Measurements from ENCODE around the gene C2CD5.
"Not testable (repeated sequence)": the region's sequence is repeated elsewhere in the genome, so short reads cannot be mapped to it uniquely, and the experiment has no call there.

C2CD5 gene

GRCh38 chr12:22474970-22475720 lies 69.2 kb downstream of the C2CD5 start:
- no peak for DNase-seq

- DNase-seq, result no peak
Observed at GRCh38 chr12:22473212-22473611, 71.1 kb downstream of the C2CD5 start.

GRCh38 chr12:22467190-22467589 lies 77.2 kb downstream of the C2CD5 start:
- DNase-seq, result no peak

- DNase-seq, result no peak
Observed at GRCh38 chr12:22463306-22463705, 81.0 kb downstream of the C2CD5 start.

- no peak for DNase-seq
Observed at GRCh38 chr12:22461786-22462185, 82.6 kb downstream of the C2CD5 start.

GRCh38 chr12:22459838-22460490 lies 84.4 kb downstream of the C2CD5 start:
- DNase-seq, result no peak

GRCh38 chr12:22458298-22458937 lies 85.9 kb downstream of the C2CD5 start:
- no peak for DNase-seq

GRCh38 chr12:22457085-22457484 lies 87.3 kb downstream of the C2CD5 start:
- DNase-seq, result no peak

- DNase-seq, result no peak
Observed at GRCh38 chr12:22453511-22453910, 90.8 kb downstream of the C2CD5 start.

GRCh38 chr12:22447223-22447622 lies 97.1 kb downstream of the C2CD5 start:
- no peak for DNase-seq

- DNase-seq, result not testable (repeated sequence)
Observed at GRCh38 chr12:22444317-22444665, 100.1 kb downstream of the C2CD5 start.

GRCh38 chr12:22443379-22444316 lies 100.7 kb downstream of the C2CD5 start:
- peak; percentile 75 for DNase-seq

GRCh38 chr12:22437031-22437806 lies 107.1 kb downstream of the C2CD5 start:
- peak; percentile 25 for DNase-seq

- no peak for DNase-seq
Observed at GRCh38 chr12:22435583-22435982, 108.8 kb downstream of the C2CD5 start.

GRCh38 chr12:22431693-22432251 lies 112.6 kb downstream of the C2CD5 start:
- no peak for DNase-seq

- DNase-seq, result no peak
Observed at GRCh38 chr12:22416801-22417200, 127.5 kb downstream of the C2CD5 start.

- no peak for DNase-seq
Observed at GRCh38 chr12:22415342-22416309, 128.7 kb downstream of the C2CD5 start.

- no peak for DNase-seq
Observed at GRCh38 chr12:22414742-22415141, 129.6 kb downstream of the C2CD5 start.

- no peak for DNase-seq
Observed at GRCh38 chr12:22413592-22413991, 130.8 kb downstream of the C2CD5 start.

- DNase-seq, result no peak
Observed at GRCh38 chr12:22412581-22412980, 131.8 kb downstream of the C2CD5 start.

GRCh38 chr12:22410486-22410885 lies 133.9 kb downstream of the C2CD5 start:
- no peak for DNase-seq

Measured in right hindlimb (tissue), 1 donor.